ENCODE data around the gene BEST1.
"Not testable (repeated sequence)": the region's sequence is repeated elsewhere in the genome, so short reads cannot be mapped to it uniquely, and the experiment has no call there.

DNA sequence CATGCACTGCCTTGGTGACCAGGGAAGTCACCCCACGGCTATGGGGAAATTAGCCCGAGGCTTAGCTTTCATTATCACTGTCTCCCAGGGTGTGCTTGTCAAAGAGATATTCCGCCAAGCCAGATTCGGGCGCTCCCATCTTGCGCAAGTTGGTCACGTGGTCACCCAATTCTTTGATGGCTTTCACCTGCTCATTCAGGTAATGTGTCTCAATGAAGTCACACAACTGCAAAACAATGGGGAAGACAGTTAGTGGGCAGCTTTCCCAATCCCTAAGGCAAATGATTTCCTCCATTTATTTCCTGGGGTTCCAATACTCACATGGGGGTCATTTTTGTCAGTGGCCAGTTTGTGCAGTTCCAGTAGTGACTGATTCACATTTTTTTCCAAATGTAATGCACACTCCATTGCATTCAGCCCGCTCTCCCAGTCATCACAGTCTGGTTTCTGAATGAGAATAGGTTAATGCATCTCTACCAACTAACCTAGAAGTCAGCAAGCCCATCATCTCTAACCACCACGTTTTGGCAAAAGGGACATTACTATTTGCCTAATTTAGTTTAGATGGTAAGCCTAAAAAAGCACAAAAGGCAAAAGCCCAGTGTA lies 14.6 kb downstream of the BEST1 start:
- TF ChIP-seq, protein P1, sequence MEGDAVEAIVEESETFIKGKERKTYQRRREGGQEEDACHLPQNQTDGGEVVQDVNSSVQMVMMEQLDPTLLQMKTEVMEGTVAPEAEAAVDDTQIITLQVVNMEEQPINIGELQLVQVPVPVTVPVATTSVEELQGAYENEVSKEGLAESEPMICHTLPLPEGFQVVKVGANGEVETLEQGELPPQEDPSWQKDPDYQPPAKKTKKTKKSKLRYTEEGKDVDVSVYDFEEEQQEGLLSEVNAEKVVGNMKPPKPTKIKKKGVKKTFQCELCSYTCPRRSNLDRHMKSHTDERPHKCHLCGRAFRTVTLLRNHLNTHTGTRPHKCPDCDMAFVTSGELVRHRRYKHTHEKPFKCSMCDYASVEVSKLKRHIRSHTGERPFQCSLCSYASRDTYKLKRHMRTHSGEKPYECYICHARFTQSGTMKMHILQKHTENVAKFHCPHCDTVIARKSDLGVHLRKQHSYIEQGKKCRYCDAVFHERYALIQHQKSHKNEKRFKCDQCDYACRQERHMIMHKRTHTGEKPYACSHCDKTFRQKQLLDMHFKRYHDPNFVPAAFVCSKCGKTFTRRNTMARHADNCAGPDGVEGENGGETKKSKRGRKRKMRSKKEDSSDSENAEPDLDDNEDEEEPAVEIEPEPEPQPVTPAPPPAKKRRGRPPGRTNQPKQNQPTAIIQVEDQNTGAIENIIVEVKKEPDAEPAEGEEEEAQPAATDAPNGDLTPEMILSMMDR (IDR thresholded peaks at IDR 0.05; ENCODE audit: borderline replicate concordance, extremely low read depth, low read length, poor library complexity, severe bottlenecking), result not testable (repeated sequence)
- not testable (repeated sequence) for TF ChIP-seq EZH2 (IDR thresholded peaks at IDR 0.05; ENCODE audit: borderline replicate concordance, low read depth, low read length, severe bottlenecking)

Measured in DND-41 (cell line).